GM12875 (cell line): ENCODE results near the gene NEUROG3.
"Not testable (repeated sequence)": the region's sequence is repeated elsewhere in the genome, so short reads cannot be mapped to it uniquely, and the experiment has no call there.

Source experiments
- H3K4me3 ChIP-seq: one replicate; pipeline ENCODE4 v1.5.1; 2011; ENCODE audit warnings: low read depth, low read length, control low read depth
- TF ChIP-seq, protein P1 (sequence below): IDR thresholded peaks from 2 replicates; pipeline ENCODE4 v1.5.1; 2011; ENCODE audit warnings: low read depth, mild to moderate bottlenecking, control low read depth, inconsistent platforms, low read length, moderate library complexity, borderline replicate concordance; ENCODE audit not compliant: insufficient read depth

The NEUROG3 gene

DNA sequence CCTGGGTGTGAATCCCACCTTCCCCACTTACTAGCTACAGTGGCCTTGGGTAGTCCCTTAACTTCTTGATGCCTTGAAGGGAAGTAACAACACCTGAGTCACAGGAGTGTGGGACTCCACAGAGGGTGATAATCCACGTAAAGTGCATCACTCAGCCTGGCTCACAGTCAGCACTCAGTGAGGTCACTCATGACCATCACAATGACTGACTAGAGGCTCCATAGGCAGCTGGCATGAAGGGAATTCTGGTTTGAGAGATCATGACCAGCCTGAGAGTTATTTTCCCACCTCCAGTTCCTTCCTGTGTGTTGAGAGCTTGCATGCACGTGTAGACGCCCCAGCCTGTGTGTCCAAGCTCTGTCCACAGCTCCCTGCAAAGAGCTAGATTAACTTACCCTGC is 34.8 kb downstream of the NEUROG3 start:
- TF ChIP-seq, protein P1, sequence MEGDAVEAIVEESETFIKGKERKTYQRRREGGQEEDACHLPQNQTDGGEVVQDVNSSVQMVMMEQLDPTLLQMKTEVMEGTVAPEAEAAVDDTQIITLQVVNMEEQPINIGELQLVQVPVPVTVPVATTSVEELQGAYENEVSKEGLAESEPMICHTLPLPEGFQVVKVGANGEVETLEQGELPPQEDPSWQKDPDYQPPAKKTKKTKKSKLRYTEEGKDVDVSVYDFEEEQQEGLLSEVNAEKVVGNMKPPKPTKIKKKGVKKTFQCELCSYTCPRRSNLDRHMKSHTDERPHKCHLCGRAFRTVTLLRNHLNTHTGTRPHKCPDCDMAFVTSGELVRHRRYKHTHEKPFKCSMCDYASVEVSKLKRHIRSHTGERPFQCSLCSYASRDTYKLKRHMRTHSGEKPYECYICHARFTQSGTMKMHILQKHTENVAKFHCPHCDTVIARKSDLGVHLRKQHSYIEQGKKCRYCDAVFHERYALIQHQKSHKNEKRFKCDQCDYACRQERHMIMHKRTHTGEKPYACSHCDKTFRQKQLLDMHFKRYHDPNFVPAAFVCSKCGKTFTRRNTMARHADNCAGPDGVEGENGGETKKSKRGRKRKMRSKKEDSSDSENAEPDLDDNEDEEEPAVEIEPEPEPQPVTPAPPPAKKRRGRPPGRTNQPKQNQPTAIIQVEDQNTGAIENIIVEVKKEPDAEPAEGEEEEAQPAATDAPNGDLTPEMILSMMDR, result no peak

DNA sequence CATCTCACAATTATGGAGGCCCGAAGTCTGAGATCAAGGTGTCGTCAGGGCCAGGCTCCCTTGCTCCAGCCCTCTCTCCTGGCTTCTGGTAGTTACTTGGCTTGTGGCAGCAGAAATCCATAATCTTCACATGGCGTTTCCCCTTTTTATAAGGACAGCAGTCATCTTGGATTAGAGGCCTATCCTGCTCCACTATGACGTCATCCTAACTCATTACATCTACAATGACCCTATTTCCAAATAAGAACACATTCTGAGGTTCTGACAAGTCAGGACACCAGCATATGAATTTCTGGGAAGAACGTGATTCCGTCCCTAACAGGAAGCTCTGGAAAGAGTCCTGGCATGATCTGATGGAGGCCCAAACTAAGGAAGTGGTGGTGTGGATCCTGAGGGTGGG is 35.8 kb downstream of the NEUROG3 start:
- H3K4me3 ChIP-seq, result no peak overlapping the region
- TF ChIP-seq, protein P1, result no peak

More for the DNA sequence above, 34.8 kb downstream of the NEUROG3 start:
- no peak overlapping the region for H3K4me3 ChIP-seq

DNA sequence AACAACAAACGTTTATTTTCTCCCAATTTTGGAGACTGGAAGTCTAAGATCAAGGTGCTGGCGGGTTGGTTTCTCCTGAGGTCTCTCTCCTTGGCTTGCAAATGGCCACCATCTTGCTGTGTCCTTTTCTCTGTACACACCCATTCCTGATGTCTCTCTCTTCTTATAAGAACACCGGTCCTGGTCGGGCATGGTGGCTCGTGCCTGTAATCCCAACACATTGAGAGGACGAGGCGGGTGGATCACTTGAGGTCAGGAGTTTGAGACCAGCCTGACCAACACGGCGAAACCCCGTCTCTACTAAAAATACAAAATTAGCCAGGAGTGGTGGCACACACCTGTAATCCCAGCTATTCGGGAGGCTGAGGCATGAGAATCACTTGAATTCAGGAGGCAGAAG is 36.7 kb downstream of the NEUROG3 start:
- H3K4me3 ChIP-seq, result not testable (repeated sequence)

DNA sequence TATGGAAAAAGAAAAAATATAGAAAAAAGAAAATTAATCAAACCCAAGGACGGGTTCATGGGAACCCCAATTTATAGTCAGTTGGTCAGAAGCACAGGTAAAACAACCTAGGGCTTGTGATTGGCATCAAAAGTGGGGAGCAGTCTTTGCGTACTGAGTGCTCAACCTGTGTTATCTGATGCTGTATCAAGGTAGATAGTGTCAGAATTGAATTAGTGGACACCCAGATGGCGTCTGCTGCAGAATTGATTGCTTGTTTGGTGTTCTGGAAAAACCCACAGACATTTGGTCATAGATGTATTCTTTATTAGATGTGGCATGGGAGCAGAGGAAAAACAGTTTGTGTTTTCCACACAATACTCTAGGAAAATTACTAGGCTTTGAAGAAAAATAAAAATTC is 39.6 kb downstream of the NEUROG3 start:
- TF ChIP-seq, protein P1, result no peak
- no peak overlapping the region for H3K4me3 ChIP-seq

DNA sequence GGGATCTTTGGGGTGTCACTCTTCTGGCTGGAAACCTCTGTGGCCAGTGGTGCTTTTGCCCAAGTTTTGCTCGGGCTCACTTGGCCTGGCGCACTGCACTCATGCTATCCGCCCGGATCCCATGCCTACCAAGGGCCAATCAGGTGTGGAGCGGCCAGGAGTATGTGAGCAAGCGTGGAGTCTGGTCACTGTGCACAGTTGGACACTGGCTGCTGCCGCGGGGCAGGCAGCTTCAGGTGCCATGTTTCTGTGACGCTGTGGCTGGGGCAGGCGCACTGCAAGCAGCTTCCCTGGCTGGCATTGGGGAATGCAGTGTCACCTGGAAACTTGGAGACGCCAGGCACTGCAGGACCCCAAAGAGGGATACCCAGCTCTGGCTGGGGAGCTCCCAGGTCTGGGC is 45.3 kb downstream of the NEUROG3 start:
- TF ChIP-seq, protein P1, result no peak
- no peak overlapping the region for H3K4me3 ChIP-seq
